IMR-90 (cell line): Measurements from ENCODE around the gene GHDC. TPM values are rescaled to one million over a fixed set of nuclear protein-coding genes. Genes with fewer than 3 reads are reported as not detected.

Source experiments
- ATAC-seq: fragments of 200-7000 bp; cut with Tn5 transposase; 2 replicates; pipeline ENCODE4 v1.9.1; 2020; ENCODE audit warnings: low read depth, mild to moderate bottlenecking, moderate library complexity
- BruUV-seq: library from RNA; stranded (reverse); fragments of 400-500 nt; replicated peaks from 2 replicates; lab custom pipeline; 2021; lab: Mats Ljungman, UMichigan
- CTCF ChIA-PET: fragments of 300-600 bp; formaldehyde crosslinking; extraction: SDS; loops from one replicate; lab custom pipeline; 2021; ENCODE audit warnings: antibody characterized with exemption; lab: Yijun Ruan, JAX
- POLR2A ChIA-PET: fragments of 300-600 bp; sonication (Branson Sonifier 250); formaldehyde crosslinking; loops from one replicate; lab custom pipeline; 2022; ENCODE audit warnings: antibody characterized with exemption; ENCODE audit not compliant: unreplicated experiment; lab: Charles Lee
- DNase-seq: peaks from one replicate; pipeline ENCODE4 v3.0.0; 2013
- H2AFZ ChIP-seq: replicated peaks from 2 replicates; pipeline ENCODE3; 2013; ENCODE audit warnings: low read length, mild to moderate bottlenecking; ENCODE audit not compliant: poor library complexity
- H2AK5ac ChIP-seq: 2 replicates; pipeline ENCODE4 v1.6.1; 2013; ENCODE audit warnings: low read depth, low read length, inconsistent platforms
- H2AK9ac ChIP-seq: replicated peaks from 2 replicates; pipeline ENCODE3; 2013; ENCODE audit warnings: mild to moderate bottlenecking, low read depth, low read length, moderate library complexity; ENCODE audit not compliant: poor library complexity
- H2BK120ac ChIP-seq: 2 replicates; pipeline ENCODE4 v1.6.1; 2013; ENCODE audit warnings: low read depth, low read length, inconsistent platforms
- H2BK15ac ChIP-seq: 3 replicates; pipeline ENCODE4 v1.6.1; 2013; ENCODE audit warnings: low read depth, low read length, inconsistent platforms
- H2BK20ac ChIP-seq: 2 replicates; pipeline ENCODE4 v1.6.1; 2013; ENCODE audit warnings: low read depth, mild to moderate bottlenecking, inconsistent platforms, low read length, moderate library complexity
- H2BK5ac ChIP-seq: 2 replicates; pipeline ENCODE4 v1.6.1; 2013; ENCODE audit warnings: mild to moderate bottlenecking, low read depth, low read length, inconsistent platforms; ENCODE audit not compliant: poor library complexity, severe bottlenecking
- H3K14ac ChIP-seq: replicated peaks from 2 replicates; pipeline ENCODE4 v1.6.1; 2013; ENCODE audit warnings: low read depth, low read length, inconsistent platforms
- H3K18ac ChIP-seq: 2 replicates; pipeline ENCODE4 v1.6.1; 2013; ENCODE audit warnings: low read depth, low read length, control low read depth
- H3K23ac ChIP-seq: 2 replicates; pipeline ENCODE4 v1.6.1; 2013; ENCODE audit warnings: low read depth, low read length, inconsistent platforms
- H3K27ac ChIP-seq: 2 replicates; pipeline ENCODE4 v1.5.1; 2013; ENCODE audit warnings: mild to moderate bottlenecking, control low read depth, low read length; ENCODE audit not compliant: insufficient read depth
- H3K27me3 ChIP-seq: 2 replicates; pipeline ENCODE4 v1.6.1; 2013; ENCODE audit warnings: low read length; ENCODE audit not compliant: control insufficient read depth, insufficient read depth
- H3K36me3 ChIP-seq: 2 replicates; pipeline ENCODE4 v1.6.1; 2013; ENCODE audit warnings: low read length, mixed read lengths; ENCODE audit not compliant: control insufficient read depth, insufficient read depth
- H3K4ac ChIP-seq: 2 replicates; pipeline ENCODE4 v1.6.1; 2013; ENCODE audit warnings: low read depth, low read length, inconsistent platforms
- H3K4me1 ChIP-seq: 2 replicates; pipeline ENCODE4 v1.6.1; 2013; ENCODE audit warnings: low read length, mixed read lengths; ENCODE audit not compliant: control insufficient read depth, insufficient read depth
- H3K4me2 ChIP-seq: 2 replicates; pipeline ENCODE4 v1.6.1; 2013; ENCODE audit warnings: low read depth, mild to moderate bottlenecking, control low read depth, low read length, moderate library complexity
- H3K4me3 ChIP-seq: 2 replicates; pipeline ENCODE4 v1.5.1; 2013; ENCODE audit warnings: low read depth, mild to moderate bottlenecking, control low read depth, low read length, moderate library complexity; ENCODE audit not compliant: insufficient read depth
- H3K56ac ChIP-seq: 2 replicates; pipeline ENCODE4 v1.6.1; 2013; ENCODE audit warnings: low read length, inconsistent platforms; ENCODE audit not compliant: insufficient read depth; ENCODE audit errors: extremely low read depth
- H3K79me1 ChIP-seq, 2 experiments: 2 replicates each; pipeline ENCODE4 v1.6.1; 2013; ENCODE audit warnings: low read length in 2 of 2, inconsistent platforms in 1 of 2, low read depth in 1 of 2
- H3K9ac ChIP-seq: 2 replicates; pipeline ENCODE4 v1.6.1; 2013; ENCODE audit warnings: low read depth, low read length, control low read depth
- H3K9me1 ChIP-seq: 2 replicates; pipeline ENCODE4 v1.6.1; 2013; ENCODE audit warnings: low read length, inconsistent platforms; ENCODE audit not compliant: insufficient read depth
- H3K9me3 ChIP-seq: 2 replicates; pipeline ENCODE4 v1.6.1; 2013; ENCODE audit warnings: low read length; ENCODE audit not compliant: control insufficient read depth, insufficient read depth
- H4K20me1 ChIP-seq: 2 replicates; pipeline ENCODE4 v1.6.1; 2013; ENCODE audit warnings: low read length, inconsistent platforms; ENCODE audit not compliant: insufficient read depth
- H4K5ac ChIP-seq: 2 replicates; pipeline ENCODE4 v1.6.1; 2013; ENCODE audit warnings: mild to moderate bottlenecking, low read depth, low read length, control low read depth
- H4K8ac ChIP-seq, 2 experiments: 2 replicates each; pipeline ENCODE4 v1.6.1; 2013; ENCODE audit warnings: low read depth in 2 of 2, low read length in 2 of 2, control low read depth in 1 of 2, inconsistent platforms in 1 of 2
- H4K91ac ChIP-seq: 2 replicates; pipeline ENCODE4 v1.6.1; 2013; ENCODE audit warnings: low read depth, low read length, inconsistent platforms; ENCODE audit not compliant: insufficient read depth
- BHLHE40 ChIP-seq: fragments of 150-350 bp; IDR thresholded peaks from 2 replicates; pipeline ENCODE4 v1.6.1; 2016; ENCODE audit warnings: mild to moderate bottlenecking, low read depth, low read length
- CEBPB ChIP-seq: IDR thresholded peaks from 2 replicates; pipeline ENCODE4 v1.6.1; 2012; ENCODE audit warnings: low read depth, low read length, improper control_type of control experiment
- CHD1 ChIP-seq: IDR thresholded peaks from 2 replicates; pipeline ENCODE4 v1.6.1; 2012; ENCODE audit warnings: low read depth, low read length, improper control_type of control experiment
- ELK1 ChIP-seq: fragments of 150-350 bp; IDR thresholded peaks from 2 replicates; pipeline ENCODE4 v1.6.1; 2016; ENCODE audit warnings: low read depth, mild to moderate bottlenecking, low read length, moderate library complexity, borderline replicate concordance
- FOS ChIP-seq: fragments of 150-350 bp; IDR thresholded peaks from 2 replicates; pipeline ENCODE4 v1.6.1; 2016; ENCODE audit warnings: low read depth, low read length
- MAFK ChIP-seq: IDR thresholded peaks from 2 replicates; pipeline ENCODE4 v1.6.1; 2012; ENCODE audit warnings: low read depth, low read length, improper control_type of control experiment
- MAZ ChIP-seq: IDR thresholded peaks from 2 replicates; pipeline ENCODE4 v1.6.1; 2012; ENCODE audit warnings: low read depth, mild to moderate bottlenecking, low read length, improper control_type of control experiment, moderate library complexity, borderline replicate concordance
- MXI1 ChIP-seq: IDR thresholded peaks from 2 replicates; pipeline ENCODE4 v1.6.1; 2012; ENCODE audit warnings: low read depth, mild to moderate bottlenecking, low read length, moderate library complexity, borderline replicate concordance
- NFE2L2 ChIP-seq: fragments of 150-350 bp; IDR thresholded peaks from 2 replicates; pipeline ENCODE4 v1.6.1; 2016; ENCODE audit warnings: low read depth, mild to moderate bottlenecking, low read length
- POLR2A ChIP-seq: IDR thresholded peaks from 2 replicates; pipeline ENCODE4 v1.6.1; 2012; ENCODE audit warnings: mild to moderate bottlenecking, low read depth, low read length
- RAD21 ChIP-seq: IDR thresholded peaks from 2 replicates; pipeline ENCODE4 v1.6.1; 2012; ENCODE audit warnings: low read length, improper control_type of control experiment
- RCOR1 ChIP-seq: IDR thresholded peaks from 2 replicates; pipeline ENCODE4 v1.6.1; 2012; ENCODE audit warnings: mild to moderate bottlenecking, low read length, improper control_type of control experiment; ENCODE audit not compliant: insufficient replicate concordance
- RFX5 ChIP-seq: IDR thresholded peaks from 2 replicates; pipeline ENCODE4 v1.8.0; 2012; ENCODE audit warnings: low read depth, mild to moderate bottlenecking, low read length, moderate library complexity
- SMC3 ChIP-seq: fragments of 150-350 bp; IDR thresholded peaks from 2 replicates; pipeline ENCODE4 v1.6.1; 2016; ENCODE audit warnings: low read depth, mild to moderate bottlenecking, antibody characterized with exemption, low read length, moderate library complexity
- USF2 ChIP-seq: fragments of 150-350 bp; IDR thresholded peaks from 2 replicates; pipeline ENCODE4 v1.6.1; 2017; ENCODE audit warnings: mild to moderate bottlenecking, antibody characterized with exemption, low read length, low read depth
- whole genome bisulfite sequencing, 2 experiments: methylation state at CpG; one replicate each; pipeline versions ENCODE4 v1.1.5 to v1.1.7; 2013; ENCODE audit warnings: missing lambda C conversion rate in 2 of 2; ENCODE audit not compliant: insufficient read length in 1 of 2; ENCODE audit errors: extremely low coverage in 2 of 2; 5-methylcytosine and 5-hydroxymethylcytosine counted together
- dilution Hi-C: fragments of 300-500 bp; cut with HindIII; formaldehyde crosslinking; loops from one replicate; pipeline ENCODE4 v1.14.3; 2018; ENCODE audit warnings: low sequenced_read_pairs; ENCODE audit not compliant: unreplicated experiment
- in situ Hi-C: fragments of 300-500 bp; cut with MboI; formaldehyde crosslinking; loops from 3 replicates; pipeline ENCODE4 v1.14.3; 2019; ENCODE audit warnings: low sequenced_read_pairs, inconsistent platforms, mixed read lengths
- intact Hi-C: fragments of 100-400 bp; cut with micrococcal nuclease; formaldehyde crosslinking; loops from 2 replicates; pipeline ENCODE4 v1.10.0; 2022
- polyA plus RNA-seq, 3 experiments: library from polyadenylated mRNA; depleted of rRNA; stranded (reverse); fragments of >200 nt; gene quantifications; 2 replicates each; pipeline ENCODE4 v1.2.3, GENCODE V29; 2012; ENCODE audit warnings: low replicate concordance in 1 of 3
- total RNA-seq: library from RNA; depleted of rRNA; stranded (reverse); fragments of >200 nt; gene quantifications from 2 replicates; pipeline ENCODE4 v1.2.3, GENCODE V29; 2012
- TF ChIP-seq, protein P1 (sequence below): conservative IDR thresholded peaks from 2 replicates; pipeline ENCODE4 v1.5.1; 2012; ENCODE audit warnings: mild to moderate bottlenecking, low read depth, low read length, improper control_type of control experiment

The GHDC gene
- total and polyA plus RNA-seq, 2 of the 4 experiments (the other 2 are of a cell fraction): 5.2 to 8.1 TPM

- H2BK5ac ChIP-seq: no peak overlapping the region
- POLR2A ChIA-PET: no interaction called here
Observed at GRCh38 chr17:42197564-42198156, 3.4 kb upstream of the GHDC start.

More at GRCh38 chr17:42197564-42198156, 3.4 kb upstream of the GHDC start:
- H2AFZ ChIP-seq: no peak overlapping the region
- peaks cover 12% of the 10 kb centered on the region for H3K9me1 ChIP-seq
- H3K9ac ChIP-seq: no peak overlapping the region
- intact Hi-C loops: no loop called here
- peaks cover 0 to 8% of the 10 kb centered on the region in 2 experiments; a peak in 1 of 4 replicates for H3K79me1 ChIP-seq
- in situ Hi-C loops: no loop called here
- 100% methylated on average over 3 of the region's 8 CpGs; no CpG with 5 or more reads in 1 of the 2 experiments for WGBS, 2 experiments
- no peak overlapping the region for H3K4me2 ChIP-seq
- H3K27me3 ChIP-seq: no peaks in the 10 kb centered on the region
- no peak overlapping the region for H3K56ac ChIP-seq
- no TSS peak for BruUV-seq
- no peaks in the 10 kb centered on the region for H3K9me3 ChIP-seq
- H2BK15ac ChIP-seq: no peak overlapping the region
- no peak overlapping the region for H3K27ac ChIP-seq
- no peak for TF ChIP-seq ELK1
- no peak for TF ChIP-seq CHD1
- TF ChIP-seq RCOR1: no peak
- TF ChIP-seq, protein P1, sequence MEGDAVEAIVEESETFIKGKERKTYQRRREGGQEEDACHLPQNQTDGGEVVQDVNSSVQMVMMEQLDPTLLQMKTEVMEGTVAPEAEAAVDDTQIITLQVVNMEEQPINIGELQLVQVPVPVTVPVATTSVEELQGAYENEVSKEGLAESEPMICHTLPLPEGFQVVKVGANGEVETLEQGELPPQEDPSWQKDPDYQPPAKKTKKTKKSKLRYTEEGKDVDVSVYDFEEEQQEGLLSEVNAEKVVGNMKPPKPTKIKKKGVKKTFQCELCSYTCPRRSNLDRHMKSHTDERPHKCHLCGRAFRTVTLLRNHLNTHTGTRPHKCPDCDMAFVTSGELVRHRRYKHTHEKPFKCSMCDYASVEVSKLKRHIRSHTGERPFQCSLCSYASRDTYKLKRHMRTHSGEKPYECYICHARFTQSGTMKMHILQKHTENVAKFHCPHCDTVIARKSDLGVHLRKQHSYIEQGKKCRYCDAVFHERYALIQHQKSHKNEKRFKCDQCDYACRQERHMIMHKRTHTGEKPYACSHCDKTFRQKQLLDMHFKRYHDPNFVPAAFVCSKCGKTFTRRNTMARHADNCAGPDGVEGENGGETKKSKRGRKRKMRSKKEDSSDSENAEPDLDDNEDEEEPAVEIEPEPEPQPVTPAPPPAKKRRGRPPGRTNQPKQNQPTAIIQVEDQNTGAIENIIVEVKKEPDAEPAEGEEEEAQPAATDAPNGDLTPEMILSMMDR: no peak
- TF ChIP-seq FOS: no peak
- no peak for TF ChIP-seq SMC3
- no peak for TF ChIP-seq MAFK
- no peak for TF ChIP-seq RFX5
- no peak for TF ChIP-seq MAZ
- TF ChIP-seq RAD21: no peak
- TF ChIP-seq MXI1: no peak
- no peak for TF ChIP-seq NFE2L2
- no peak for TF ChIP-seq USF2
- TF ChIP-seq BHLHE40: no peak
- TF ChIP-seq CEBPB: no peak
- no peak for TF ChIP-seq POLR2A
- DNase-seq (no peak), ATAC-seq (no peak)
- no peak overlapping the region for H2AK5ac ChIP-seq
- no peak overlapping the region for H2BK20ac ChIP-seq
- no peak overlapping the region for H4K8ac ChIP-seq
- no peak overlapping the region for H3K23ac ChIP-seq
- peaks cover 28% of the 10 kb centered on the region for H3K36me3 ChIP-seq
- H4K91ac ChIP-seq: no peak overlapping the region
- dilution Hi-C loops: no loop called here
- CTCF ChIA-PET: no interaction called here
- no peak overlapping the region for H3K4me3 ChIP-seq
- H3K4me1 ChIP-seq: no peaks in the 10 kb centered on the region
- H4K5ac ChIP-seq: no peak overlapping the region
- H3K18ac ChIP-seq: no peak overlapping the region
- no peak overlapping the region for H2BK120ac ChIP-seq
- H3K14ac ChIP-seq: no peak overlapping the region
- H2AK9ac ChIP-seq: no peak overlapping the region
- no peak overlapping the region for H3K4ac ChIP-seq
- peaks cover 3% of the 10 kb centered on the region; the same call in 1 of the 2 replicates for H4K20me1 ChIP-seq
